KOPT-K1 (cell line): Measurements from ENCODE around the gene RACK1.

Experiments used
- H3K27ac ChIP-seq: fragments of 200-600 bp; sonication (generic); 2 replicates; pipeline ENCODE4 v1.5.1; 2016; ENCODE audit warnings: antibody characterized with exemption, mild to moderate bottlenecking, low read depth, low read length; ENCODE audit not compliant: poor library complexity, severe bottlenecking
- H3K36me3 ChIP-seq: fragments of 200-600 bp; sonication (generic); 2 replicates; pipeline ENCODE4 v1.5.1; 2017; ENCODE audit warnings: antibody characterized with exemption, mild to moderate bottlenecking, low read length, moderate library complexity; ENCODE audit not compliant: insufficient read depth
- H3K9me3 ChIP-seq: fragments of 200-600 bp; sonication (generic); 2 replicates; pipeline ENCODE4 v1.5.1; 2017; ENCODE audit warnings: antibody characterized with exemption, low read length, mild to moderate bottlenecking; ENCODE audit not compliant: insufficient read depth, poor library complexity, severe bottlenecking

Gene RACK1

GRCh38 chr5:181230551-181230950 lies 13.2 kb downstream of the RACK1 start:
- H3K27ac ChIP-seq = peak overlapping the region; percentile 81
- H3K36me3 ChIP-seq = peaks cover 75% of the 10 kb centered on the region
- H3K9me3 ChIP-seq = no peaks in the 10 kb centered on the region

- Histone ChIP-seq H3K36me3 (peaks cover 70% of the 10 kb centered on the region), H3K9me3 (no peaks in the 10 kb centered on the region), H3K27ac (peak overlapping the region; percentile 81)
Observed at GRCh38 chr5:181229996-181230395, 13.7 kb downstream of the RACK1 start.

- Histone ChIP-seq H3K27ac (peak overlapping the region; percentile 93), H3K36me3 (peaks cover 26% of the 10 kb centered on the region), H3K9me3 (no peaks in the 10 kb centered on the region)
Observed at GRCh38 chr5:181224390-181225229, 19.1 kb downstream of the RACK1 start.

GRCh38 chr5:181223729-181224389 lies 19.8 kb downstream of the RACK1 start:
- H3K27ac ChIP-seq = peak overlapping the region; percentile 93

GRCh38 chr5:181223058-181223728 lies 20.5 kb downstream of the RACK1 start, which contains the start of gene TRIM41:
Gene TRIM41, plus strand, starts transcription at chr5:181223281. Its CDS starts 719 bp downstream, at chr5:181224000.
- Histone ChIP-seq H3K27ac (peak within 1 kb of the TSS; percentile 93), H3K36me3 (peaks cover 19% of the 10 kb centered on the region; the same call in 1 of the 2 replicates), H3K9me3 (no peaks in the 10 kb centered on the region)

More at GRCh38 chr5:181223729-181224389, 19.8 kb downstream of the RACK1 start:
- Histone ChIP-seq H3K9me3 (no peaks in the 10 kb centered on the region), H3K36me3 (peaks cover 19% of the 10 kb centered on the region)

GRCh38 chr5:181222630-181223057 lies 21.1 kb downstream of the RACK1 start:
- Histone ChIP-seq H3K36me3 (peaks cover 14% of the 10 kb centered on the region; the same call in 1 of the 2 replicates), H3K27ac (peak overlapping the region; percentile 93), H3K9me3 (no peaks in the 10 kb centered on the region)

- no peaks in the 10 kb centered on the region for H3K9me3 ChIP-seq
- H3K36me3 ChIP-seq = 0 out of 2 replicates have a peak, but pooled peaks cover 8% of the 10 kb centered on the region
- peak overlapping the region; percentile 93 for H3K27ac ChIP-seq
Observed at GRCh38 chr5:181221792-181222629, 21.7 kb downstream of the RACK1 start.

- no peaks in the 10 kb centered on the region for H3K9me3 ChIP-seq
- H3K27ac ChIP-seq = peak overlapping the region; percentile 93
- H3K36me3 ChIP-seq = 0 out of 2 replicates have a peak, but pooled peaks cover under 1% of the 10 kb centered on the region
Observed at GRCh38 chr5:181221105-181221791, 22.5 kb downstream of the RACK1 start.

- Histone ChIP-seq H3K27ac (no peak overlapping the region), H3K9me3 (no peaks in the 10 kb centered on the region), H3K36me3 (no peaks in the 10 kb centered on the region)
Observed at GRCh38 chr5:181220178-181220515, 23.6 kb downstream of the RACK1 start.

- no peaks in the 10 kb centered on the region for H3K9me3 ChIP-seq
- H3K27ac ChIP-seq = no peak overlapping the region
Observed at GRCh38 chr5:181219262-181220177, 24.2 kb downstream of the RACK1 start.

GRCh38 chr5:181218795-181219124 lies 24.9 kb downstream of the RACK1 start:
- Histone ChIP-seq H3K27ac (no peak overlapping the region), H3K9me3 (no peaks in the 10 kb centered on the region), H3K36me3 (no peaks in the 10 kb centered on the region)

More at GRCh38 chr5:181219262-181220177, 24.2 kb downstream of the RACK1 start:
- no peaks in the 10 kb centered on the region for H3K36me3 ChIP-seq

- Histone ChIP-seq H3K9me3 (no peaks in the 10 kb centered on the region), H3K36me3 (no peaks in the 10 kb centered on the region), H3K27ac (peak overlapping the region; percentile 3)
Observed at GRCh38 chr5:181217803-181218062, 26.0 kb downstream of the RACK1 start.

GRCh38 chr5:181217111-181217802 lies 26.4 kb downstream of the RACK1 start:
- H3K36me3 ChIP-seq = no peaks in the 10 kb centered on the region
- no peaks in the 10 kb centered on the region for H3K9me3 ChIP-seq
- H3K27ac ChIP-seq = peak overlapping the region; percentile 3
